HG02840 (cell line): ENCODE data around the gene MT1HL1.
"Not testable (repeated sequence)": the region's sequence is repeated elsewhere in the genome, so short reads cannot be mapped to it uniquely, and the experiment has no call there.

Experiments
- ATAC-seq: cut with Tn5 transposase; IDR thresholded peaks from one replicate; pipeline ENCODE4 v1.9.1; 2021; ENCODE audit warnings: mild to moderate bottlenecking, moderate library complexity, moderate number of reproducible peaks; ENCODE audit not compliant: unreplicated experiment, low FRiP score

Gene MT1HL1

DNA sequence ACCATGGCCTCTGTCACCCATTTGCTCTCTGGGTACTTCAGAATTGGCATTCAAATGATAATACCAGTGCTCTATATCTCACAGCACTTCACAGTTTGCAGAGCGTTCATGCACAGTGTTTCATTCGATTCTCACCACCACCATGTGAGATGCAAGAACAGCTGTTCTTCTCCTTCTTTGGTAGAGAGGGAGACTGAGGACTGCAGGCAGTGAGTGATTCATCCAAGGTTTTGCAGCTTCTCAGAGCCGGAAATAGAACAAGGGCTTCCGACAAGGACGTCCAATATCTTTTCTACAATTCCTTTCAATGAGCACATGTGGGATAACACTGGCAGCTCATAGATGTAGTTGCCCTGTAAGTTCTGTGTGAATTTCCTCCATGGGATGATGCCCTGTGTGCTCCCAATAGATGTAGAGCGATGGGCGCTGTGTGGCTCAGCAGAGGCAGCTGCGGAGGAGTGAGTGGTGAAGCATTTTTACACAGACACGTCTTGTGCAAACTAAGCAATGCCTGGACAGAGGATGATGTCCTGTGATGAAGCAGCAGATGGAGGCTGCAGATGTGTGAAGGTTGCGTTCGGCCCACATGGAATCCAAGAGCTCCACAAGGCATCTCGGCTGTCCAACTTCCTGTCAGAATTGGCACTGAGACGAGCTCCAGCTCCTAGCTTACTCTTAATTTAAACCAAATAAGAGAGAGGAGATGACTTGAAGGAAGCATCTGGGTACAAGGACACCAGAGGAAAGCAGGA is 24.9 kb downstream of the MT1HL1 start:
- ATAC-seq = no peak

DNA sequence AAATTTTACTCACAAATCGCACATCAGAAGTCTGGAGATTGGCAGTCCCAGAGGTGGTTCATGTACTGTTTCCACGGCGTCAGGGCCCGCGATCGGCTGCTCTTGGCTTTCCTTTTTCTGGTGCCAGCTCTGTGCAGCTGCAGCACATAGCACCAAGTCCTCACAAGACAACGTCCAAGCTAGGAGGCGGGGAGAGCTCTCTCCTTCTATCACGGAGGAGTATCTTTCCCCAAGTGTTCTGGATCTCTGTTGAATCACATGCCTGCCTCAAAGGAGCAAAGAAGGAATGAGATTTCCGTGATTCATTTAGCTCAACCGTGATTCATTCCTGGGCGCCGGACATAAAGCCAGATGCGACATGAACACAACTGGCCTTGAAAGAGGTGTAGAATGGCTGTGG is 25.5 kb downstream of the MT1HL1 start:
- no peak for ATAC-seq

DNA sequence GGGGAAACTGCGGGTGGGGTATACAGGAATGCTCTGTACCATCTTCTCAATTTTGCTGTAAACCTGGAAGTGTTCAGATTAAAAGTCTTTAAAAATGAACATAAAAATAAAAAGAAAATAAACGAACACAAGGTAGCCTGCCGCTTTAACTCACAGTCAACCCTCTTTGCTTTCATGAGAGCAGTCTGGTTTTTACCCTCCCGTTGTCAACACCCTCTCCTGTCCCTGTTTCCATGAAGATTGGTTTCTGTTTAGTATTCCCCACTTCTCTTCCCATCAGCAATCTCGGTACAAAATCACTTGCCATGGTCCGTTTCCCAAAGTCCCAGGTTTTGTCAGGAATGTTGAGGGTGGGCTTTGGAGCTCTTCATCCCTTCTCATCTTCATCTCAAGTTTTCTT is 28.8 kb downstream of the MT1HL1 start:
- no peak for ATAC-seq

DNA sequence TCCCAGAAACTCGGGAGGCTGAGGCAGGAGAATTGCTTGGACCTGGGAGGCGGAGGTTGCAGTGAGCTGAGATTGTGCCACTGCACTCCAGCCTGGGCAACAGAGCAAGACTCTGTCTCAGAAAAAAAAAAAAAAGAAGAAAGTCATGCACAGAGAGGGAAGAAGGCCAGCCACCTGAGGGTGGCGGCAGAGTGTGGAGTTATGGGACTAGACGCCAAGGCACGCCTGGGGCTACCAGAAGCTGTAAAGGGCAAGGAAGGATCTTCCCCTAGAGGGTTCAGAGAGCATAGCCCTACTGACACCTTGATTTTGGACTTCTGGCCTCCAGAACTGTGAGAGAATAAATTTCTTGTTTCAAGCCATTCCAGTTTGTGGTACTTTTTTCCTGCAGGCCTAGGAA is 30.2 kb downstream of the MT1HL1 start:
- ATAC-seq = not testable (repeated sequence)

DNA sequence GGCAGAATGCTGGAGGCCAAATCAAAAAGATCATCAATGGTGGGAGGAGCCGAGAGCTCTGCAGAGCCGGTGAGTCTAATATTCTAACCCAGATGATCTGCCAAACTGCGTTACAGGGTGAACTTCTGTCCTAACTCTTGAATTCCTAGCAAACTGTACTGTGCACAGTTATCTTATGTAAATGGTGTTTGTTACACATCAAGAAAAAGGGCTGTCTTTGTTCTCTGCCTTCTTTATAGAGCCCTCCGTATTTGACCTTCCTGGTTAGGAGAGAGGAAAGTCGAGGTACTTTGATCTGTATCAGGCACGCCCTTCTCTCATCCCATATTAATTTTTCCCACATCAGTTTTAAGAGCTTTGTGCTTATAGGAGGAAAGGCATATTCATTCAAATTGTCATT is 37.6 kb downstream of the MT1HL1 start:
- ATAC-seq = no peak

DNA sequence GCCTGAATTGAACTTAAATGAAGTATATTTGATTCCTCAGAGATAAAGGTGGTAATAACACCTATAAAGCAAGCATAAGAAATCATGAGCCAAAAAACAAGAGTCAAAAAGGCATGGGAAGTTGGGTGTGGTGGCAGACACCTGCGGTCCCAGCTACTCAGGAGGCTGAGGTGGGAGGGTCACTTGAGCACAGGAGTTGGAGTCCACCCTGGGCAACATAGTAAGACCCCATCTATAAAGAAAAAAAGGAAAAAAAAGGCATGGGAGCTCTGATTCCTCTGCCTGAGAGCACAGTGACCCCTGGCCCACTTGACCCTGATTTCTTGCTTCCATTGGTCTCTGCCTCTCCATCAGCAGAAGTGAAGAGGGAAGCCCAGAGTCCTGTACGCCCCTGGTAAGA is 40.3 kb downstream of the MT1HL1 start:
- ATAC-seq = no peak

DNA sequence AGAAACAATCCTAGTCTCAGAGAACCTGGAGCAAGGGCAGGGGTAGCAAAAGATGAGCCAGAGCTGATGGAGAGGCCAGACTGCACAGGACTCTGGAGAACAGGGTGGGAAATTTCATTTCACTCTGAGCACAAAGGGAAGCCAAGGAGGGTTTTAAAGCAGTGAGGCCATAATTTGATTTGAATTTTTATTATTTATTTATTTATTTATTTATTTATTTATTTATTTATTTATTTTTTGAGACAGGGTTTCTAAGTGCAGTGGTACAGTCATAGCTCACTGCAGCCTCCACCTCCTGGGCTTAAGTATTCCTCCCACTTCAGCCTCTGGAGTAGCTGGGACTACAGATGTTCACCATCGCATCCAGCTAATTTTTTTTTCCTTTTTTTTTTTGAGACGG is 45.1 kb downstream of the MT1HL1 start:
- ATAC-seq = no peak

DNA sequence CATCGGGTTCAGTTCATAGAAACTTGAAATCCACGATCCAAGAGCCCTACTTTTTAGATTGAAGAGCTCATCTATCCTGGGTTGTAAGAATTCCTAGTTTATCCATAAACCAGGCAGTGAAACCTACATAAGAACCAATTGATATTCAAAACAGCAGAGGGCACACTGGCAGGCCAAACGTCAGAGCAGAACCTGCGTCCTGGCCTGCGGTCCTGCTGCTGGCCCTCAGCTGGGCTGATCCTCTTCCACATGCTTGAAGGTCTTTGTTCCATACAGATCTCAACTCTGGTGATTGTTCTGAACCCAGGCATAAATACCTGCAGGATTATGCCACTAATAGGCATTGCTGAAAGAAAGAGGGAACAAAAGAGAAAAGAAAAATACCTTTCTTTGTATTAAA is 47.0 kb downstream of the MT1HL1 start:
- ATAC-seq = no peak
